DOHH2 (cell line): ENCODE results near the gene ZNF454.

Experiments
- H3F3A ChIP-seq: fragments of 200-600 bp; sonication (generic), shearing (Covaris generic); 2 replicates; pipeline ENCODE4 v1.6.0; 2016; ENCODE audit warnings: antibody characterized with exemption, mild to moderate bottlenecking; ENCODE audit not compliant: control insufficient read depth, insufficient read depth
- H3K27ac ChIP-seq: fragments of 200-600 bp; sonication (generic); 2 replicates; pipeline ENCODE4 v1.5.1; 2014; ENCODE audit warnings: low read depth, mild to moderate bottlenecking, low read length, moderate library complexity
- H3K27me3 ChIP-seq: fragments of 200-600 bp; sonication (generic); 2 replicates; pipeline ENCODE4 v1.6.1; 2014; ENCODE audit warnings: mild to moderate bottlenecking, low read length, mixed read lengths; ENCODE audit not compliant: control insufficient read depth
- H3K36me3 ChIP-seq: fragments of 200-600 bp; sonication (generic); 2 replicates; pipeline ENCODE4 v1.6.1; 2014; ENCODE audit warnings: mild to moderate bottlenecking, low read length, moderate library complexity, mixed read lengths; ENCODE audit not compliant: control insufficient read depth
- H3K4me1 ChIP-seq: fragments of 200-600 bp; sonication (generic); 2 replicates; pipeline ENCODE4 v1.6.1; 2014; ENCODE audit warnings: mild to moderate bottlenecking, low read length, mixed read lengths; ENCODE audit not compliant: control insufficient read depth
- H3K4me2 ChIP-seq: fragments of 200-600 bp; sonication (generic); 2 replicates; pipeline ENCODE4 v1.6.0; 2014; ENCODE audit warnings: mild to moderate bottlenecking, low read length, moderate library complexity
- H3K4me3 ChIP-seq: fragments of 200-600 bp; sonication (generic); 2 replicates; pipeline ENCODE4 v1.5.1; 2014; ENCODE audit warnings: mild to moderate bottlenecking, low read length, mixed read lengths
- H3K79me2 ChIP-seq: fragments of 200-600 bp; sonication (generic); 2 replicates; pipeline ENCODE4 v1.6.1; 2014; ENCODE audit warnings: mild to moderate bottlenecking, low read length, mixed read lengths; ENCODE audit not compliant: control insufficient read depth
- H3K9me2 ChIP-seq: fragments of 200-600 bp; sonication (generic); replicated peaks from 2 replicates; pipeline ENCODE4 v1.6.1; 2014; ENCODE audit warnings: mild to moderate bottlenecking, low read length, mixed read lengths; ENCODE audit not compliant: control insufficient read depth
- H3K9me3 ChIP-seq: fragments of 200-600 bp; sonication (generic); 2 replicates; pipeline ENCODE4 v1.6.1; 2014; ENCODE audit warnings: antibody characterized with exemption, low read length, mixed read lengths; ENCODE audit not compliant: control insufficient read depth, insufficient read depth
- H4K20me1 ChIP-seq: fragments of 200-600 bp; sonication (generic); 2 replicates; pipeline ENCODE4 v1.6.0; 2014; ENCODE audit warnings: low read depth, mild to moderate bottlenecking, antibody characterized with exemption, low read length, moderate library complexity; ENCODE audit not compliant: control insufficient read depth, insufficient read depth
- EZH2phosphoT487 ChIP-seq: fragments of 200-600 bp; sonication (generic); IDR thresholded peaks from 2 replicates; pipeline ENCODE4 v1.6.1; 2017; ENCODE audit warnings: borderline replicate concordance, mild to moderate bottlenecking, antibody characterized with exemption, low read length, moderate library complexity, mixed read lengths
- TF ChIP-seq, protein P1 (sequence below): fragments of 200-600 bp; sonication (generic); IDR thresholded peaks from one replicate; pipeline ENCODE4 v1.5.1; 2014; ENCODE audit warnings: antibody characterized with exemption, mild to moderate bottlenecking, low read depth, low read length; ENCODE audit not compliant: poor library complexity, severe bottlenecking

The ZNF454 gene

DNA sequence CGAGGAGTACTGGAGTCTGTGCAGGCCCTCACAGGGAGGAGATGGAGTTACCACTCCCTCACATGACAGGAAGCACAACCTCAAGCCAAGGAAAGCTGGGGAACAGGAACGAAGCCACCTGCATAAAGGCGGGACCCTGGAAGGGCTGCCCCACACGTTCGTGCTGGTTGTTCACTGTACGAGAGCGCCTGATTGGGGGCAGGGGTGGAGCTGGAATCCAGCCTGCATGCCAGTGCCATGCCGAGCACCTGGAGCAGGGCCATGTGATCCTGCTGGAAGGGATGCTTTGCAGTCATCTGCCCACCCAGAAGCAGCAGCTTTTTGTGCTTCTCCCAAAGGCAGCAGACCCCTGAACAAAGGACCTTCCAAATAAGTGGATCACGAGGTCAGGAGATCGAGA, 42.7 kb downstream of the ZNF454 start:
- Histone ChIP-seq H3K4me1 (no peaks in the 10 kb centered on the region), H3K4me2 (no peak overlapping the region), H3K27me3 (no peaks in the 10 kb centered on the region), H3F3A (no peaks in the 10 kb centered on the region), H4K20me1 (no peaks in the 10 kb centered on the region), H3K27ac (no peak overlapping the region), H3K36me3 (no peaks in the 10 kb centered on the region), H3K79me2 (no peaks in the 10 kb centered on the region), H3K9me2 (no peaks in the 10 kb centered on the region), H3K4me3 (no peak overlapping the region), H3K9me3 (peaks cover 20% of the 10 kb centered on the region; the same call in 1 of the 2 replicates)
- TF ChIP-seq, protein P1, sequence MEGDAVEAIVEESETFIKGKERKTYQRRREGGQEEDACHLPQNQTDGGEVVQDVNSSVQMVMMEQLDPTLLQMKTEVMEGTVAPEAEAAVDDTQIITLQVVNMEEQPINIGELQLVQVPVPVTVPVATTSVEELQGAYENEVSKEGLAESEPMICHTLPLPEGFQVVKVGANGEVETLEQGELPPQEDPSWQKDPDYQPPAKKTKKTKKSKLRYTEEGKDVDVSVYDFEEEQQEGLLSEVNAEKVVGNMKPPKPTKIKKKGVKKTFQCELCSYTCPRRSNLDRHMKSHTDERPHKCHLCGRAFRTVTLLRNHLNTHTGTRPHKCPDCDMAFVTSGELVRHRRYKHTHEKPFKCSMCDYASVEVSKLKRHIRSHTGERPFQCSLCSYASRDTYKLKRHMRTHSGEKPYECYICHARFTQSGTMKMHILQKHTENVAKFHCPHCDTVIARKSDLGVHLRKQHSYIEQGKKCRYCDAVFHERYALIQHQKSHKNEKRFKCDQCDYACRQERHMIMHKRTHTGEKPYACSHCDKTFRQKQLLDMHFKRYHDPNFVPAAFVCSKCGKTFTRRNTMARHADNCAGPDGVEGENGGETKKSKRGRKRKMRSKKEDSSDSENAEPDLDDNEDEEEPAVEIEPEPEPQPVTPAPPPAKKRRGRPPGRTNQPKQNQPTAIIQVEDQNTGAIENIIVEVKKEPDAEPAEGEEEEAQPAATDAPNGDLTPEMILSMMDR = no peak
- TF ChIP-seq EZH2phosphoT487 = no peak

DNA sequence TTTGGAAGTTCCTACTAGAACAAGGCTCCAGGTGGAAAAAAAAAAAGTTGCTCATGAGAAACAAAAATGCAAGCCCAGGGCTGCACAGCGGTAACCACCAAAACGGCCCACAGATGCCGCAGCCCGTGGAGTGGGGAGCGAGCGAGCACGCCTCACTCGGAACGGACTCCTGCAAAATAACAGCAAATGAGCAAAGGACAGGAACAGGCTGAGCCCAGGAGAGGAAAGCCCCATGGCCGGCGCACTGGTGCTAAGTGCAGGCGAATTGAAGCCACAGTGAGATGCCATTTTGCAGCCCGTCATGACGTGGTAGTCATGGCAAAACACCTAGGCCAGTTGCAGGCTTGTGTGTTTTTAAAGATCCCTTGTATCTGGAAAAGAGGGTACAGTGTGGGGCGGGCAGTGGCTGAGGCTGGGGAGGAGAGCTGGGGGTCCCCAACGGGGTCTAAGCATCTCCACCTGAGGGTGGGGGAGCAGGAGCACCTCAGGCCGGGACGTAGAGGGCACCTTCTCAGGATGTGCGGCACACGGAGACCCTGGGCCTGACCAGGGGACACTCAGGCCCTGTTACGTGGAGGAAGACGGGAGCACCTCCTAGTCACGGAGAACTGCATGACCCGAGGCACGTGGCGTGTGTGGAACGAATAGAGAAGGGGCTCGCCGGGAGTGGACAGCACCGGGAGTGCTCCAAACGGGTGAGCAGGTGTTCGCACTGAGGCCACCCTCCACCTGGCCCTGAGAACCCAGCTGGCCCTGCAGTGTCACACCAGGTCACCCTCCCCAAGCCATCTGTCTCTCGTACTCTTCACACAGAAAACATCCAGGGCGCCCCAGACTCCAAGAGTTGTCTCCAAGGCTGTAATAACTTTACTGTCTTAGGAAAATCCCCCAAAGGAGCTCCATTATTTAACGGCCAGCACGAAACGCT, 43.4 kb downstream of the ZNF454 start:
- Histone ChIP-seq H3K27me3 (no peaks in the 10 kb centered on the region), H3K9me2 (no peaks in the 10 kb centered on the region), H3K27ac (no peak overlapping the region), H3K4me2 (no peak overlapping the region), H3K4me3 (no peak overlapping the region), H3K36me3 (no peaks in the 10 kb centered on the region), H3K4me1 (no peaks in the 10 kb centered on the region), H3K79me2 (no peaks in the 10 kb centered on the region), H3K9me3 (peaks cover 20% of the 10 kb centered on the region; the same call in 1 of the 2 replicates), H4K20me1 (no peaks in the 10 kb centered on the region), H3F3A (no peaks in the 10 kb centered on the region)
- TF ChIP-seq, protein P1 = no peak
- TF ChIP-seq EZH2phosphoT487 = no peak

DNA sequence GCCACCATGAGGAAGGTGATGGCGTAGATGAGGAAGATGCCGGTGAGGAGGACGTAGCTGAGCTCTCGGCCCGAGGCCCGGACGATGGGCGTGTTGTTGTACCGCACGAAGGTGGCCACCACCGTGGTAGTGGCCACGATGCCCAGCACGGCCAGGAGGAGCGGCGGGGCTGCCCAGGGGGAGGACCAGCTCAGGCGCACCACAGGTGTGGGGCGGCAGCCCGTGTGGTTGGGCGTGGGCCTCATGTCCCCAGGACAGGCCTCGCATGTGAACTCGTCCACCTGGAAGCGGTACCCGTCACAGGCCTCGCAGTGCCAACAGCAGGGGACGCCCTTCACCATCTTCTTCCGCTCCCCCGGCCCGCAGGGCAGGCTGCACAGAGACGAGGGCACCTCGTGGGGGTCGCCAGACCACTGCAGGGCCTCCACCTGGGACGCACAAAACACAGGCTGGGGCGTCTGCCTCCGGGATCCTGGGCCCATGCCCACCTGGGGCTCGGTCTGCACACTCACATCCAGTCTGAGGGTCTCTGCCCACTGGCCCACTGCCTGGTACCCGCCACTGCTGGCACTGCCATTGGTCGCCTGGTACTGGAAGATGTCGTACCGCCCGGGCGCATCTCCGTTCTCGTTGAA, 45.4 kb downstream of the ZNF454 start:
- no peaks in the 10 kb centered on the region for H3K36me3 ChIP-seq
- H3K9me3 ChIP-seq = peaks cover 22% of the 10 kb centered on the region; the same call in 1 of the 2 replicates

More for the DNA sequence above, 45.4 kb downstream of the ZNF454 start:
- Histone ChIP-seq H3K79me2 (no peaks in the 10 kb centered on the region), H3K4me1 (no peaks in the 10 kb centered on the region), H3K27ac (no peak overlapping the region), H3K4me2 (no peak overlapping the region), H4K20me1 (no peaks in the 10 kb centered on the region), H3K4me3 (no peak overlapping the region), H3F3A (no peaks in the 10 kb centered on the region), H3K9me2 (no peaks in the 10 kb centered on the region), H3K27me3 (no peaks in the 10 kb centered on the region)
- TF ChIP-seq, protein P1 = no peak
